Activated T-helper 1 cell treated with anti-CD3 and anti-CD28 coated beads, Interleukin-12 subunit alpha, Interleukin-12 subunit beta, Interleukin-2, Interleukin-4 antibody, amounts not matched to agents 30 ng/mL and 10 ng/mL and 1 ng/mL, durations not matched to agents 14 hours and 24 hours and 36 hours (primary cell): ENCODE measurements around the gene CUTC. TPM values are rescaled to one million over a fixed set of nuclear protein-coding genes. Genes with fewer than 3 reads are reported as not detected.

Experiments used
- DNase-seq: peaks from one replicate; pipeline ENCODE4 v3.0.0; 2021; ENCODE audit warnings: low spot score
- H3K27ac Mint-ChIP-seq: one replicate; pipeline ENCODE4 v1.8.0; 2021; ENCODE audit warnings: mild to moderate bottlenecking, mixed read lengths
- H3K27me3 Mint-ChIP-seq: one replicate; pipeline ENCODE4 v1.8.0; 2022; ENCODE audit warnings: mild to moderate bottlenecking, moderate library complexity, mixed read lengths; ENCODE audit not compliant: insufficient read depth
- H3K36me3 Mint-ChIP-seq: one replicate; pipeline ENCODE4 v1.8.0; 2021; ENCODE audit warnings: low read depth, mixed read lengths
- H3K4me1 Mint-ChIP-seq: one replicate; pipeline ENCODE4 v1.8.0; 2021; ENCODE audit warnings: low read depth, mixed read lengths
- H3K4me3 Mint-ChIP-seq: one replicate; pipeline ENCODE4 v1.8.0; 2021; ENCODE audit warnings: mild to moderate bottlenecking, moderate library complexity, mixed read lengths
- H3K9me3 Mint-ChIP-seq: one replicate; pipeline ENCODE4 v1.8.0; 2021; ENCODE audit warnings: mixed read lengths
- intact Hi-C: fragments of 100-400 bp; cut with micrococcal nuclease; formaldehyde crosslinking; loops from one replicate; pipeline ENCODE4 v1.15.1; 2024
- total RNA-seq: library from RNA; stranded (reverse); gene quantifications from 2 replicates; pipeline ENCODE4 v1.2.3, GENCODE V29; 2022

The CUTC gene
- total RNA-seq, 1 donor from 2014 or later = 42.2 TPM

DNA sequence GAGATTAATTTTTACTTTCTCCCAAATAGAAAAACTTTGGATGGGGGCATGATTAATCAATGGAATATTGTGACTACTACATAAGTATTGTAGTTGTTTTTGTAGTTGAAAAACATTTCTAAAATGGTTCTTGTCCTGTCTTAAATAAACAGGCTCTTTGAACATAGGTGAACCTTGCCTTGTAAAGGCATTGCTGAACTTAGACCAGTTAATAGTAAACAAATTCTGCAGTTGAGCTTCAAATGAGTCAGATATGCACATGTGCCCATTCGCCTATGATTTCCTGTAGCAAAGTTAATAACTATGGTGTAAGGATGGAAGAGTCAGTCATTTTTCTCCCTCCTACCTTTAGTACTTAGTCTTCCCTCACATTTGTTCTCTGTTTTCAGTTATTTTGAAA is 22.6 kb downstream of the CUTC start:
- H3K27me3 Mint-ChIP-seq = no peaks in the 10 kb centered on the region
- H3K4me3 Mint-ChIP-seq = no peak overlapping the region
- intact Hi-C loops = no loop called here
- no peak for DNase-seq
- peaks cover 61% of the 10 kb centered on the region for H3K36me3 Mint-ChIP-seq
- H3K4me1 Mint-ChIP-seq = no peaks in the 10 kb centered on the region
- no peak overlapping the region for H3K27ac Mint-ChIP-seq
- no peaks in the 10 kb centered on the region for H3K9me3 Mint-ChIP-seq

DNA sequence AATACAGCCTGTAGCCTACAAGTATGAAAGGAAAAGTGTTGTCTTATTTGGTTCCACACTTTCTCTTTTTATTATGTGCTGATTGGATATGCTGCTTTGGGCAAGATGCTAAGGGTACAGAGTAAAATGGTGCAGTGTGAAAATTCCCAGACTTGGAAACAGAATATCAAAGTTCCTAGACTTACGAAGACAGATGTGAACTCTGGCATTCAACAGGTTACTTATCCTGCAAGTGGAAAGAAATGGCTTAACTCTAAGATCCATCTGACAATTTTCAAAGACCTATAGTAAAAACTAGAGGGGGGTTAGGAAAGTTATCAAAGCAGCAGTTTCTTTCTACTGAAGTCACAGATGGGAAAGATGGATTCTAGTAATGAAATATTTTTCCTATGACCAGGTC is 24.1 kb downstream of the CUTC start:
- no peaks in the 10 kb centered on the region for H3K4me1 Mint-ChIP-seq
- no peak for DNase-seq
- no peak overlapping the region for H3K4me3 Mint-ChIP-seq
- H3K27me3 Mint-ChIP-seq = no peaks in the 10 kb centered on the region
- H3K36me3 Mint-ChIP-seq = peaks cover 61% of the 10 kb centered on the region
- no peak overlapping the region for H3K27ac Mint-ChIP-seq
- intact Hi-C loops = no loop called here
- H3K9me3 Mint-ChIP-seq = no peaks in the 10 kb centered on the region

DNA sequence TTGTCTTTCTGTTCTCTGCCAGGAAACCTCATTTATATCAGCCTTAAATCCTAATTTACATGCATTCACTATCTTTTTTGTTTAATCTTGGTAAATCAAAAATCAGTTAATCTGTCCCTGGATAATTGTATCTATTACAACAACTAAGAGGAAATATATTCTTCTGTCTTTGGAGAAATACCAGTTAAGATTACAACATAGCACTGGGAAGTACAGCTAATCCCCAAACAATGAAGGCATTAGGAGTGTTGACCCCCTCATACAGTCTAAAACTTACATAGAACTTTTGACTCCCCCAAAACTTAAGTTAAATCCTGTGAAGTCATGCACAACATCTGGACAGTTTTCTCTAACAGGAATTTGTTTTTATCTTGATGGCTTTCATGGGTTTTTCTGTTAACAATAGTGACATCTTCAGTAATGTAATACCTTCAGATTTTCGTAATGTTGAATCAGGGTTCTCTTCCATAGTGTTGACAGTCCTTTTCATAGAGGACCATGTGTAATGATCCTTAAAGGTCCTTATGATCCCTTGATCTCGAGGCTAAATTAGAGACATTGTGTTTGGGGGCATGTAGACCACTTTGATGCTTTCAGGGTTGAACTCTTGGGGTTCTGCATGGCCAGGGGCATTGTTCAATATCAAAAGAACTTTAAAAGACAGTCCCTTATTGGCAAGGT is 26.3 kb downstream of the CUTC start:
- intact Hi-C loops = no loop called here
- Mint-ChIP-seq H3K4me3 (no peak overlapping the region), H3K9me3 (peaks cover 5% of the 10 kb centered on the region), H3K36me3 (peaks cover 61% of the 10 kb centered on the region), H3K27ac (no peak overlapping the region), H3K4me1 (no peaks in the 10 kb centered on the region), H3K27me3 (no peaks in the 10 kb centered on the region)
- no peak for DNase-seq

DNA sequence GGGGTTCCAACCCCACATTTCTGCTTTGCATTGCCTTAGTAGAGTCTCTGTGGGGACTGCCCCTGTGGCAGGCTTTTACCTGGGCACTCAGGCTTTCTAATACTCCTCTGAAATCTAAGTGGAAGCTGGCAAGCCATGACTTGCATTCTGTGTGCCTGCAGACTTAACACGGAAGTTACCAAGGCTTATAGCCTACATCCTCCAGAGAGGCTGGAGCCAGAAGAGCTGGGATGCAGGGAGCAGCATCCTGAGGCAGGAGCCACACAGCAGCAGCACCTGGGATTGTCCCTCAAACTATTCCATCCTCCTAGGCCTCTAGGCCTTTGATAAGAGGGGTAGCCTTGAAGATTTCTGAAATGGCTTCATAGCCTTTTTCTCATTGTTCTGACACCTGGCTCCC is 28.3 kb downstream of the CUTC start:
- intact Hi-C loops = no loop called here
- Mint-ChIP-seq H3K9me3 (peaks cover 7% of the 10 kb centered on the region), H3K4me3 (no peak overlapping the region), H3K27ac (no peak overlapping the region), H3K27me3 (no peaks in the 10 kb centered on the region), H3K4me1 (no peaks in the 10 kb centered on the region), H3K36me3 (peaks cover 50% of the 10 kb centered on the region)
- no peak for DNase-seq

DNA sequence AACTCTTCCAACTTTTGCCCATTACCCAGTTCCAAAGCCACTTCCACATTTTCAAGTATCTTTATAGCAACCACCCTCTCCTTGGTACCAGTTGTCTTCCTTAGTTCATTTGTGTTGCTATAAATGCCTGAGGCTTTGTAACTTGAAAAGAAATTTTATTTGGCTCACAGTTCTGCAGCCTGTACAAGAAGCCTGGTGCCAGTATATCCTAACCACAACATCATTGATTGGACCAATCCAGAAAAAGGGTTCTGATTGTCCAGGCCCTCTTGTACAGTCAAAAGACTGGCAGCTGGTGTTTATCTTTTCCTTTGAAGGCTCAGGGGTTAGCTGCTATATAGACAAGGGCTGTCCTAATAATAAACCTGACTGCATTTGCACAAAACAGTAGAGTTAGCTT is 29.3 kb downstream of the CUTC start:
- no peak for DNase-seq
- Mint-ChIP-seq H3K4me1 (no peaks in the 10 kb centered on the region), H3K27me3 (no peaks in the 10 kb centered on the region), H3K27ac (no peak overlapping the region), H3K9me3 (peaks cover 7% of the 10 kb centered on the region), H3K36me3 (peaks cover 43% of the 10 kb centered on the region), H3K4me3 (no peak overlapping the region)
- intact Hi-C loops = no loop called here

DNA sequence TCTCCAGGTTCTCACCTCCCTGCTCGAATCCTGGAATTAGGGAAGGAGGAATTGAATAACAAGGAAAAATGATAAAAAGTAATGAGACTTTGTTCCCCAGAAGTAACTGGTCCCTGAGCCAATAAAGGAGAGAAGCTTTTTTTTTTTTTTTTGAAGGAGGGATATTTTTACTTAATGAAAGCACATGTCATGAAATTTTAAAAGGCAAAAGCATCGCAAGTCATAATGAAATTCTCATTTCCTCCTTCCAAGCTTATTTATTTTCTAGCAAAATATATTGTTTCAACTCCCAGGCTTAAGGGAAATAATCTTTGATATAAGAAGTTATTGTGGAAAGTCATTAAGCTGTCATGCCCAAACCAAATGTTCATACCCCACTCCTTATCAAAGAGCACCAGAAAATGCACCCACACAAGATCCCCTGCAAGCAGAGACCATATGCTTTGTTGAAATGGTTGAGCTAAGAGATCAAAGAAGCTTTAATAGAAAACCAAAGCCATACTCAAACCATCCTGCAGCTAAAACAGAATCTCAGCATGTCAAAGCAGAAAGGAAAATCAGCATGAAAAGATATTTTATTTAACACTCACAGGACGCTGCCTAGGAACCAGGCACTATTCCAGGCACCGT is 33.8 kb downstream of the CUTC start:
- Mint-ChIP-seq H3K4me3 (no peak overlapping the region), H3K9me3 (peaks cover 7% of the 10 kb centered on the region), H3K36me3 (peaks cover 13% of the 10 kb centered on the region), H3K4me1 (no peaks in the 10 kb centered on the region), H3K27me3 (peaks cover 2% of the 10 kb centered on the region), H3K27ac (no peak overlapping the region)
- no peak for DNase-seq
- intact Hi-C loops = no loop called here

DNA sequence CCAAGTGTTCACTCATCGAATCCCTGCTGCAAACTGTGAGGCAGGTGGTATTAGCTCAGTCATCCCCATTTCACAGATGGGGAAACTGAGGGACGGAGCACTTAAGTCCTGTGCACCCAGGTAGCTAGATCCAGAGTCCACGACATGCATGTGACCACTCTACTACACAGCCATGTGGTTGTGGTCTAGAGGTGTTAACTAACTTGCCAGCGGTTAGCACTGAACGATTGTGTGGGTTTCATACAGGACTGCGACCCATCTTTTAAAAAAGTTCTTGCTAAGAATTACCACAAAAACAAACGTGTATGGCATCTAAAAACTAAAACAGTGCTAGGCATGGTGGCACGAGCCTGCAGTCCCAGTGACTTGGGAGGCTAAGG is 34.3 kb downstream of the CUTC start:
- Mint-ChIP-seq H3K36me3 (peaks cover 10% of the 10 kb centered on the region), H3K4me1 (no peaks in the 10 kb centered on the region), H3K27me3 (peaks cover 2% of the 10 kb centered on the region), H3K4me3 (no peak overlapping the region), H3K9me3 (peaks cover 7% of the 10 kb centered on the region), H3K27ac (no peak overlapping the region)
- intact Hi-C loops = no loop called here
- no peak for DNase-seq

DNA sequence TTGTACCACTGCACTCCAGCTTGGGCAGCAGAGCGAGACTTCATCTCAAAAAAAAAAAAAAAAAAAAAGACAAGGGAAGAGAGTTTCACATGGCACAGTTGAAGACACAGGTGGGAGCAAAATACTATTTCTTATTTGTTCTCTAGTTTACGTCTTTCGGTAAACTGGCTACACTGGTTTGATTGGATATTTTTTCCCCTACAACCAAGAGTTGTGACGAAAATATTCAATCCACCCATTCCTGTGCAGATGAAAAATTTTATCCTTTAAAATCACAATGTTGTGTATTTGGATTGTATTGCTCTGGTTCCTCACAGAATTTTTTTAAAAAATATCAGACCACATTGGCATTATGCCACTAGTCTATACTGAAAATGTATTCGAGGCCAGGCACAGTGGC is 35.9 kb downstream of the CUTC start:
- peaks cover 3% of the 10 kb centered on the region for H3K9me3 Mint-ChIP-seq
- H3K27me3 Mint-ChIP-seq = peaks cover 2% of the 10 kb centered on the region
- DNase-seq = no peak

DNA sequence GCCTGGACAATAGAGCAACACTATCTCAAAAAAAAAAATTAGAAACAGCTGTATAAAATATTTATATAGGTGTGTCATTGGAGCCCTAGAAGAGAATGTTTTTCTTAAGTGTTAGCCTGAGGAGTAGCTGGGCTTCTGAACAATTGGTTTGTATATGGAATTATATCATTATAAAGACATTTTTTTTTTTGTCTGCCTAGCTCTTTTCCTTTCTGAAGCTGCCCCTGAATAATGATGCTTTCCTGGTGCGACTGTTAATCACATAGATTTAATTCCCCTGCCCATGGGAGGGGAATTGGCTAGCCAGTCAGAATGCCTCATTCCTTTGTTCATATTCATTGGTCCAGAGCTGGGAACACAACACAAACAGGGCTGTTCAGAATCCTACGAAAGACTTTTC is 36.5 kb downstream of the CUTC start:
- Mint-ChIP-seq H3K4me3 (no peak overlapping the region), H3K9me3 (no peaks in the 10 kb centered on the region), H3K4me1 (no peaks in the 10 kb centered on the region), H3K27ac (no peak overlapping the region), H3K36me3 (no peaks in the 10 kb centered on the region), H3K27me3 (peaks cover 2% of the 10 kb centered on the region)
- intact Hi-C loops = no loop called here
- no peak for DNase-seq

More for the DNA sequence above, 35.9 kb downstream of the CUTC start:
- Mint-ChIP-seq H3K4me1 (no peaks in the 10 kb centered on the region), H3K36me3 (peaks cover 2% of the 10 kb centered on the region), H3K4me3 (no peak overlapping the region), H3K27ac (no peak overlapping the region)
- intact Hi-C loops = no loop called here

DNA sequence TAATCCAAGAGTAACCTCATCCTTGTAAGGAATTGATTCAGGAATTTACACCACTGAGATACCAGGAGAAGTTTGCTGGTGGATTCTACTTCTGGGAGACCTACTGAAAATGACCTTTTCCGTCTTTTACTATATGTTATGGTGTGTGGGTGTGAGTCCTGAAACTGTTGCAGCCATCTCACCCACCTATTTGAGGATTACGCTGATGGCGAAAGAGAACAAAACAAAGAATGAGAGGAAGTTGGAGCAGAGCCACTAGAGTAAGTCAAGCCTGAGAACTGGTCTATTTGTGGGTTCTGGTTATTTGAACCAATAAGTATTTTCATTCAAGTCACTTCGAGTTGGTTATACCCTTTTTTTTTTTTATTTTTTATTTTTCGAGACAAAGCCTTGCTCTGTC is 37.7 kb downstream of the CUTC start:
- no peak for DNase-seq
- intact Hi-C loops = no loop called here
- no peaks in the 10 kb centered on the region for H3K9me3 Mint-ChIP-seq
- H3K27ac Mint-ChIP-seq = no peak overlapping the region
- H3K4me1 Mint-ChIP-seq = no peaks in the 10 kb centered on the region
- peaks cover 2% of the 10 kb centered on the region for H3K27me3 Mint-ChIP-seq
- H3K36me3 Mint-ChIP-seq = no peaks in the 10 kb centered on the region
- H3K4me3 Mint-ChIP-seq = no peak overlapping the region

DNA sequence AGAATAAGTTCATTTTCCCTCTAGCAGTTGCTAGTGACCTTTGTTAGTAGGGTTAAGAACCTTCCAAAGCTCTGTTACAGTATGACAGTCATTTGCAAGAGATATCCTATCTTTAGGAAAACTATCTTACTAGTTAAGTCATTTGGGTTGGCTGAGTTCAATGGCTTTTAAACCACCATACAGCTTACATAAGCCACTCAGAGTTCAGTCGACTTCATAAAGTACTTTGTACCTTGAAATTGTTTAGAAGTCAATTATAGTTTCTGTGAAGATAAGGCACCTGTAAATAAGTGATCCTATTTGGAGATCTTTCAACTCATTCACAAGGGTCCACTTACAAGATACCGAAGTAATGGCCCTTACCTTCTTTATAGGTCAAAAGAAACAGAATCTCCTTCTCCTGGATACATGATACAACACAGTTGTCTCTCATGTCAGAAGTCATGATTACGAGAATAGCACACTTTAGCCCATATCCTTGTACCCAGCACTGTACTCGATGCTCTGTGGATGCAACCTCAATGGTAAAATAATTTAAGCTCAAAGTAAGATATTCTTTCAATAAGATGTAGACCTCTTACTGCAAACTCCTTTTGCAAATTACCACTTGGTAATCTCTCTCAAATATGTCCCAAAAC is 38.5 kb downstream of the CUTC start:
- Mint-ChIP-seq H3K36me3 (no peaks in the 10 kb centered on the region), H3K27ac (no peak overlapping the region)

DNA sequence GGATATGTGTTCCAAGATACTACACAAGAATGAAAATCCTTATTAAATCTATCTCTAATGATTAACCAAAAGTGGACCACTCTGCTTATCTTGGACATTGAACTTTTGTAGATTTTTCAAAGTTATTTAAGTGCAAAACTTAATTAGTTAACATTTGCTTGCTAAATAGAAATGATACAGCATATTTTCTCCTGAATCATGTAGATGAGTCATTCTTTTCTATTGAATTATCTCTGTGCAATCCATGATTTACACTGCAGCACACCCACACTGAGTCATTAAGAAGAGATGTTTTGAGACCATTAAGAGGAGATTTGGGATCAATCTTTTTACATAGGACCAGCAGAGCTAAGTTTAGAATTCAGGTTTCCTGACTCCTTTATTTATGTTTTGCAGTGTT is 43.8 kb downstream of the CUTC start:
- intact Hi-C loops = no loop called here
- no peak overlapping the region for H3K27ac Mint-ChIP-seq
- H3K4me1 Mint-ChIP-seq = peaks cover 6% of the 10 kb centered on the region
- peaks cover 8% of the 10 kb centered on the region for H3K27me3 Mint-ChIP-seq
- no peaks in the 10 kb centered on the region for H3K9me3 Mint-ChIP-seq
- H3K36me3 Mint-ChIP-seq = no peaks in the 10 kb centered on the region
- no peak overlapping the region for H3K4me3 Mint-ChIP-seq
- no peak for DNase-seq

More for the DNA sequence above, 38.5 kb downstream of the CUTC start:
- H3K4me3 Mint-ChIP-seq = no peak overlapping the region
- intact Hi-C loops = no loop called here
- H3K9me3 Mint-ChIP-seq = no peaks in the 10 kb centered on the region
- H3K4me1 Mint-ChIP-seq = no peaks in the 10 kb centered on the region
- peaks cover 2% of the 10 kb centered on the region for H3K27me3 Mint-ChIP-seq
- no peak for DNase-seq

DNA sequence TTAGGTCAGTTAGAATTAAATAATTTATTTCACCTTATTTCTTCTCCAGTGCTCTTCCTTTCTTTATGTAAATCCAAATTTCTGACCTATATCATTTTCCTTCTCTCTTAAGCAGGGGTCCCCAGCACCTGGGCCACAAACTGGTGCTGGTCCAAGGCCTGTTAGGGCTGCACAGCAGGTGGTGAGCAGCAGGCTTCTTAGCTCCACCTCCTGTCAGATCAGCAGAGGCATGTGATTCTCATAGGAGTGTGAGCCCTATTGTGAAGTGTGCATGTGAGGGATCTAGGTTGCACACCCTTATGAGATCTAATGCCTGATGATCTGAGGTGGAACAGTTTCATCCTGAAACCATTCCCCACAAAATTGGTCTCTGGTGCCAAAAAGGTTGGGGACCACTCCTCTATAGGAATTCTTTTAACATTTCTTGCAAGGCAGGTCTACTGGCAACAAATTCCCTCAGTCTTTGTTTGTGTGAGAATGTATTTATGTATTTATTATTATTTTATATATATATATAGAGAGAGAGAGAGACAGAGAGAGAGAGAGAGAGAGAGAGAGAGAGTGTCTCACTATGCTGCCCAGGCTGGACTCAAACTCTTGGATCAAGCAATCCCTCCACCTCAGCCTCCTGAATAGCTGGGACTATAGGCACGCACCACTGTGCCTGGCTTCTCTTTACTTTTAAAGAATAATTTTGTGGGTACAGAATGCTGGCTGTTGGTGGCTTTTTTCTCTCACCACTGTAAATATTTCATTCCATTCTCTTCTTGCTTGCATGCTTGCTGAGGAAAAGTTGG is 46.1 kb downstream of the CUTC start:
- H3K9me3 Mint-ChIP-seq = no peaks in the 10 kb centered on the region
- no peak overlapping the region for H3K27ac Mint-ChIP-seq
- intact Hi-C loops = no loop called here
- peaks cover 8% of the 10 kb centered on the region for H3K27me3 Mint-ChIP-seq
- H3K4me3 Mint-ChIP-seq = no peak overlapping the region
- peaks cover 6% of the 10 kb centered on the region for H3K4me1 Mint-ChIP-seq
- DNase-seq = no peak
- no peaks in the 10 kb centered on the region for H3K36me3 Mint-ChIP-seq
